HG02642 (cell line): ENCODE results near the gene GORASP2.

ENCODE experiments used
- ATAC-seq: cut with Tn5 transposase; IDR thresholded peaks from one replicate; pipeline ENCODE4 v1.9.1; 2021; ENCODE audit warnings: mild to moderate bottlenecking; ENCODE audit not compliant: unreplicated experiment, poor library complexity

Gene GORASP2

DNA sequence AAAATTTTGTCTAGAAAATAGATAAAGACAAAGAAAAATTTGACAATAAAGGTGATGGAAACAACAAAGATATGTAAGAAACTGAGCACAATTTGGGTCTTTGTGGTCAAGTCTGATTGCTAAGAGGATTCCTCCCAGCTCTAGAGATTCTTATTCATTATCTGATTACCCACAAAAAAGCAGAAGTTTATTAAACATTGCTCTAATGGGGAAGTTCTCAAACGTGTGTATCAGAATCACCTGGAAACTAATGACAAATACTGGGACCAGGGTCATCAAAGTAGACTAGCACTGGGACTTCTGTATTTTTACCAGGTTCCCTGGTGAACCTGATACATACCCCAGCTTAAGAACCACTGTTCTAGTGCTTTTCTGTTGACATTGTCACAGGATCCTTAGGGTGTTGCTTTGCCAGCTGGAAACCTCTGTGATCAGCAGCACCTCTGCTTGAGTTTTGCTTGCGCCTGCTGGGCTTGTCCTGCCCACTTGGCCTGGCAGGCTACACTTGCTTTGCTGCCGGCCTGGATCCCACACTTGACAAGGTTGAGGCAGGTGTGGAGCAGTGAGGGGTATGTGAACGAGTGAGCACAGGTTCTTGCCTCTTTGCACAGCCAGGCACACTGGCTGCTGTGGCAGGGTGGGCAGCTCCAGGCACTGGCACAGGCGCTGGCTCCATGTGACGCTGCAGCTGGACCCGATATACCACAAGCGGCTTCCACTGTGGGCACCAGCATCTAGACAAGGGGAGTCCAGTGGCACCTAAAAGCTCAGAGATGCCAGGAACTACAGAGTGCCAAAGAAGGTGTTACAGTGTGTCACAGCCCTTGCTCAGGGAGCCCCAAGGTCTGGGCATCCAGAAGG, 6.2 kb upstream of the GORASP2 start:
- ATAC-seq: no peak

DNA sequence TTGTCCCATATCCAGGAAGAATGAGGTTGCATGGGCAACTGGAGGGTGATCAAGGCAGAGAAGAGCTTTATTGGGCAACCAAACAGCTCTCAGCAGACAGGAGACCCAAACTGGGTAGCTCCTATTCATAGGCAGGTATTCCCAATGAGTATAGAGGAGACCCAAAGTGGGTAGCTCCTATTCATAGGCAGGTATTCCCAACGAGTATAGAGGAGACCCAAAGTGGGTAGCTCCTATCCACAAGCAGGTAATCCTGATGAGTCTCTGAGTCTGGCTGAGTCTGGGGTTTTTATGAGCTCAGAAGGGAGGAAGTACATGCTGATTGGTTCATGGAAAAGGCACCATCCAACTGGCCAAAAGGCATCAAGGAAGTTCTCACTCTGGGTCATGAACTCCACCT, 5.3 kb upstream of the GORASP2 start:
- no peak for ATAC-seq

DNA sequence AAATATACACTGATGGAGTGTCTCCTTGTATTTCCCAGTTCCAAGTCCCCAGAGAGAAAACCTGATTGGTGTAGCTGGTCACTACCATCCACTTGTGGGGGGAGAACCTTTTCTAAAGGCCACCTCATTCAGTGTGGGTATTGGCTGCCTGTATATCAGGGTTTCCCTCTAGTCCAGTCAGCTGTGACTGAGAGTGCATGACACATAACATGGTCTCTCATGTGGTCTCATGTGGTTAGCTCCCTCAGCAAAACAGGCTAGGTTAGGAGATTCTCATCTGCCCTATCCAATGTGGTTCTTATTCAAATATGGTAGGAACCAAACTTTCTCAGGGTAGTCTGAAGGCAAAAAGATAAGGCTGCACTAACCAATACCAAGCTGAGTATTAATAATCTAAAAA, 4.1 kb upstream of the GORASP2 start:
- no peak for ATAC-seq

DNA sequence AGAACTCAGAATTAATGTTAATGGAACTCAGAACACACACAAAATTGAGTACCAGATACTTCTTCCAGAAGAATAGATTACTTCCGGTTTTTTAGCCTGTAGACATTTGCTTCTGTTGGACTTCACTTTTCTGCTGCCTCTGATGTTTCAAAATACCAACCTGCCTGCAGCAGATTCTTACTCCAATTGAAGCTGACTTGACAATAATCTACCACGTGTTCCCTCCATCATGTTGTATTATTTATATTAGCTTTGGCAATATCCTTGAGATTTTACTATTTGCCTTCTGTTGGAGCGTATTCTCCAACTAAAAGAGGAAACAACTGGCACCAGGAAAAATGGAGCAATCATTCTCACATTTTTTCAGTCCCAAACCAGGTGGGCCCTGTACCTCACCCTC, 3.1 kb upstream of the GORASP2 start:
- no peak for ATAC-seq

DNA sequence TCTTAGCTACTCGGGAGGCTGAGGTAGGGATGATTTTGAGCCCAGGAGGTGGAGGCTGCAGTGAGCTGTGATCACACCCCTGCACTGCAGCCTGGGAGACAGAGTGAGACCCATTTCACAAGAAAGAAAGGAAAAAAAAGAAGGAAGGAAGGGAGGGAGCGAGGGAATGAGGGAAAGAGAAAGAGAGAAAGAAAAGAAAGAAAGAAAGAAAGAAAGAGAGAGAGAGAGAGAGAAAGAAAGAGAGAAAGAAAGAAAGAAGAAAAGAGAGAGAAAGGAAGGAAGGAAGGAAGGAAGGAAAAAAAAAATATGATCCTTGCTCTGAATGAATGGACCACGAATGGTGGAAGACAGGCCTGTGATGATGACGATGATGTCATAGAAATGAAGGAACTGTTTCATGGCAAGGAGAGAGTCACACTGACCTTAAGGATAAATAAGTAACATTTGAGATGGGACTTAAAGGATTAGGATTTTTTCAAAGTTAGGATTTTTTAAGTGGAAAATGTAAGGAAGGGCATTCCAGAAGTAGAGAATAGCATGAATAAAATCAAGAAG, 2.2 kb upstream of the GORASP2 start:
- ATAC-seq: no peak

DNA sequence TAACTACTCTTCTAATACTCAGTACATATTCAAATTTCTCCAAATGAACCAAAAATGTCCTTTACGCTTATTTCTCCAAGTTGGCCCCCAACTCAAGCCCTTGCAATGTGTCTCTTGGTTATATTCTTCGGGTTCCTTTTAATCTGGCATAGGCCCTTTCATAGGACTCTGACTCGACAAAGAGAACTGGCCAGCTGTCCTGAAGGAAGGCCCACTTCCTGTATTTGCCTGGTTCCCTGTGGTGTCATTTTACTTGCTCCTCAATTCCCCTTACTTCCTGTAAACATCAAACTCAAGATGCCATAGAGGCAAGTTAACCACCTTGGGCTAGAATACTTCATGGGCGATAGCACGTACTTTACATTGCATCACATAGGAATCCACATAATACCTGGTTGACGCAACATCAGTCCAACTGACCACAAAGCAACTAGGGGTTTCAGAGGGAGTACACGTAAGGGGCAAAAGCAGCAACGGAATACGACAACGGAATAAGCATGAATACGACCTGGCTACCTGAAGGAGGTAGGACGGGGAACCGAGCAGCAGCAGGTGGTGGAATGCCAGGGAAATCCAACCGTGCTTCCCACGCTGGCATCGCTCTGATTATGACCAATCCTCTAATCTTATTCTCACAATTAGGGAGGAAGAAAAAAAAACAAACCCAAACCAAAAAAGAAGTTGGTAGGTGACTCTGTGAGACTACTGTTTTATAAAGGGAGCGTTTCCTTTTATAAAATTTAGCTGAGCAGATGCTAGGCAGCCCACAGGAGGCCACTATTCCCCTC, 823 bp upstream of the GORASP2 start:
- no peak for ATAC-seq

DNA sequence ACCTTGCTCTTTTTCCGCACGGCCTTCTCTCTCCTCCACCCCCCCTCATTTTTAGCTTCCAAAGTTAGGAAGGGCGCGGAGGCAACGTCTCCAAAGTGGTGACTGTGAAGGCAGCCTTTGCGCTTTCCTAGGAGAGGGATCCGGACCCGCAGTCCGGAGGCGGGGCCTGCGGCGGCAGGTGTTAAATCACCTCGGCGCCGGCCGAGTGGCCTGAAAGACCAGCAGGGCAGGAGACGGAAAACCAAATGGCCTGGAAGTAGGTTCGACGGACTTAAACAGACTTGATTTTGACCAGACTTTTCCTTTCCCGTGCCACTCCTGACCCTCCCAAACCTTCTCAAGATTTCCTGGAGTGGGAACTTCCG, 615 bp downstream of the GORASP2 start:
- peak; percentile 15 for ATAC-seq

DNA sequence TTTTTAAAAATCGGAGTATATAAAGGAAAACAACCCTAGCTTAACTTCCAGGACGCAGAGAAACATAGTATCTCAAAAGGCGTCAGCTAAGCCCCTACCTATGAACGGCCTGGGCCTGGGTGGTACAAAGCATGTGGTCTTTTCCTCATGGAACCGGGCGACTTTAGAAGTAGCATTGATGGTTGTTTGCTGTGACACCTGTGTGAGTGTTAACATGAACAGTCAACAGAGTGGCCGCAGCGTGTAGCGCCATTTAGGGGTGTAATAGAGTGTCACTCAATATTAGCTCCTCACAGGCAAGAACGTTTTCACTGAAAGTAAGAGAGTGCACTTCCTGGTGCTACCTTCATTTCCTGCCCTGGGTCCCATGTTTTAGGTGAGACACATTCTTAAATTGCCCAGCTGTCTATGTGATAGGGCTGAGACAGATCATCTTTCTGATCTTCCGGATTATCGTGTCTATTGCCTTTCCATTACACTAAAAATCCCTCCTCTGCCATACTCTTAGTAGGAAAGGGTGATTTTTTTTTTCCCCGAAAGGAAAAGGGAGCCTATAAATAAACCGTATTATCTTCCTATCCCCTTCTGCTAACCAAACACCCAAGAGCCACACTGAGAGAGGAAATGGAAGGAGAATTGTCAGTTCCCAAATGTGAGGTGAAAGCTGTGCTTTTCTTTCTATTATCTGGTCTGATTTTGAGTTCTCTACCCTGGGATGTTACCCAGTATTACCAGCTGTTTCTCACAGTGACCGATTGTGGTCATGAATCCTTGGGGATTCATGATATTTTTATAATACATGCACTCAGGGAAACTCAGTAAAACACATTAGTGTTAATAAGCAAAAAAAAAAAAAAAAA, 1.3 kb downstream of the GORASP2 start:
- ATAC-seq: peak; percentile 23

DNA sequence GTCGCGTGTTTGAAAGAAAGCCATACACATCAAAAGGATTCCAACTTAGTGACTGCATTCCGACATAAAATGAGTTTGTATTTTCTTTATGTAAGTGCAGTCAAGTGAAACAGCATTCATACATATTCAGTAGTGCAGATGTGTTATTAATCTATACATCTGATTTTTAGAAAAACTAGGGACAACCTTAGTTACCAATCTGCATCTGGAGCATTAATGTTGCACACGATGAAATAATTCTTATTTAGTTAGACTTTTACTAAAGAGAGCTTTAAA, 1.9 kb downstream of the GORASP2 start:
- ATAC-seq: no peak

DNA sequence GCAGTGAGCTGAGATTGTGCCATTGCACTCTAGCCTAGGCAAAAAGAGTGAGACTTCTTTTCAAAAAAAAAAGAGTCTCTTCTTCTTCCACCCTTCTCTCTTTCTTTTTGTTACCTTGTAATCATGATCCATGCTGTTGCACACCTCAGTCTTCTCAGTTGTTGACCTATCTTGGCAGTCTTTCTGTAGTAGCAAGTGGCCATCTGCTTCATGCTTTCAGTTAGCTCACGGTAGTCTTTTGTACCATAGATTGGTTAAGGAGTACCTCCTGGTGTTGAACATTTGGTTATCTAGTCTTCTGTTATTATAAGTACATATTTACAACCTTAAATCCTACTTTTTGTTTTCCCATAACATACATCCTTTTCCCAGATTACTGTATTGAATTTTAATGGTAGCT, 3.1 kb downstream of the GORASP2 start:
- ATAC-seq: no peak

DNA sequence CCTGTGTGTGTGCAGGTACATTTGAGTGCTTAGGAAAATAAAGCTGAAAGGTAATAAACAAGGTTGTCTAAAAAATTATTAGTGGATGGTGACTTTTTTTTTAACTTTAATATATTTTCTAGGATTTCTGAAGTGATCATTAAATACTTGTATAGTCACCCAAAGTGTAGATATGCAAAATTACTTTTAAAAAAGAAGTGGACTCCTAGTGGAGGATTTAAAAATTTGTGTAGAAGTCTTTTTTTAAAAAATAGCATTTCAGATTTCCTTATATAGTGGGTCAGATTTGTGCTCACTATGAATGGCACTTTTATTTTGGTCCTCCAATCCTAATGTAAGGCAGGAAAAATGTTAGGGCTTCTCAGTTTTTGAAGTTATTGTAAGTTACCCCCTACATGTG, 3.9 kb downstream of the GORASP2 start:
- no peak for ATAC-seq

DNA sequence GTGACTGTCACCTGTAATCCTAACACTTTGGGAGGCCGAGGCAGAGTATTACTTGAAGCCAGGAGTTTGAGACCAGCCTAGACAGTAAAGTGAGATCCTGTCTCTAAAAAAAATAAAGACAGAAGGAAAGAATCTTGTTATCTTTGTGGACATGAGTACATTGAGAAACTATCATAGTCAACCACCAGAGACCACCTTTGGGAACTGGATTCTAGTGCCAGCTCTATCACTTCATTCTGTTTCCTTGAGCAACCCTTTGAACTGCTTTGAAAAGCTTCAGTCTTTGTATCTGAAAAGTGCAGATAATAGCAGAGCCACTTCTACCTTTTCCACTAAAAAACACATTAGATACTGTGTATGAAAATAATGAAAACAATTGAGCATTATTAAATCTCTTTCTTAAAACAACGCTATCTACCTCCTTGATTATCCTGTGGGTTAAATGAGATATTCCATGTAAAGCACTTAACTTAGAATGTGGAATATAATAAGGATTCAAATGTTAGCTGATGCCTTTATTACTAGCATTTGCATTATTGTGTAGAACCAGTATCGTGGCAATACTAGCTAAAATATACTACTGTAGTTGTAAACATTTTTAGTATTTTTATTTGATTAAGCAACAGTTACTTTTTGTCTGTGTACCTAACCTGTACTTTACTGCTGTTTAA, 8.8 kb downstream of the GORASP2 start:
- no peak for ATAC-seq

DNA sequence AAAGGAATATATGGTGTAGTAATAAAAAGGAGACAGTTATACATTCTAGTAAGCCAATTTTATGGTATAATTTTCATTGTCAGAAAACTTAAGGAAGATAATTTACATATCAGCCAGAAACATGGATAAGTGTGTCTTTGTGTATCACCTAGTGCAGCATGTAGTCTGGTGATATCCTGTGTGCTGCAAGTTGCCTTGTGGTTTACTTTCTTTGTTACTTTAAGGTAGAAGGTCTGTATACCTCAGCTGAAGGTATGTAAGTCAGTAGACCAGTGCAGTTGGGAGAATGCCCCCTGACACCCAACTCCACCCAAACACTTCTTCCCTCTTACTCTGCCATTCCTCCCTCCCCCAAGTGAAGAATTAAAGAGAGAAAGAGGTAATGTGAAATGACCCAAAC, 11.0 kb downstream of the GORASP2 start:
- no peak for ATAC-seq

DNA sequence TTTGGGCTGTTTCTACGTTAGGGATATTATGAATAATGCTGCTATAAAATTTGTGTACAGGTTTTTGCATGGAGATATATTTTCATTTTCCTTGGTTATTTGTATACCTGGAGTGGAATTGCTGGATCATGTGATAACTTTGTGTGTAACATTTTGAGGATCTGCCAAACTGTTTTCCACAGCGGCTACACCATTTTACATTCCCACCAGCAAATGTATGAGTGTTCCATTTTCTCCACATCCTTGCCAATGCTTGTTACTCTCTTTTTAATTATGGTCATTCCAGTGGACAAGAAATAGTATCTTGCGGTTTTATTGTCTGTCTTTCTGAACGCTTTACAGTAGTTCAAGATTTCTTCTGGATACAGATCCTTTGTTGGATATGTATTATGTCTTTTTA, 13.6 kb downstream of the GORASP2 start:
- ATAC-seq: no peak

DNA sequence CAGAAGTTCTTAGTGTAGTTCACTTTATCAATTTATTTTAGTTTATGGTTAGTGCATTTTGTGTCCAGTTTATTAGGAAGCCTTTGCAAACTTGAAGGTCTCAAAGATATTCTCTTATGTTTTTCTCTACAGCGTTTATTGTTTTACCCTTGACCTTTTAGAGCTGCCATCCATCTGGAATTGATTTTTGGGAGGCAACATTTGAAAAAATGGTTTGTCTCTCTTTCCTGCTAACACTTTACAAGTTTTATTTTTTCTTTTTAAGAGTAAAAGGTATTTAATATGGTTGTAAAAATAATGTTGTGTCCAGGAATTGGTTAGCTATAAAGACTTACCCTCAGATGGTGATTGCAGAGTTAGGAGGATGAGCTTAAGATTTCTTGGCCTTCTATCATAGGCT, 14.0 kb downstream of the GORASP2 start:
- ATAC-seq: no peak

DNA sequence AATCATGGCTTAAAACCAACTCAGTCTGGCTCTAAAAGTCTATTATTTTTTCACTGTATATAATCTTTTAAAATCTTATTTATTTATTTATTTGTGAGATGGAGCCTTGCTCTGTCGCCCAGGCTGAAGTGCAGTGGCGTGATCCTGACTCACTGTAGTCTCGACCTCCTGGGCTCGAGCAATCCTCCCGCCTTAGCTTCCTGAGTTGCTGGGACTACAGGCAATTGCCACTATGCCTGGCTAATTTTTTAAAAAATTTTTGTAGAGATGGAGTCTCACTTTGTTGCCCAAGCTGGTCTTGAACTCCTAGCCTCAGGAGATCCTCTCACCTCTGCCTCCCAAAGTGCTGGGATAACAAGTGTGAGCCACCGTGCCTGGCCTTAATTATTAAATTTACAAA, 14.5 kb downstream of the GORASP2 start:
- no peak for ATAC-seq

DNA sequence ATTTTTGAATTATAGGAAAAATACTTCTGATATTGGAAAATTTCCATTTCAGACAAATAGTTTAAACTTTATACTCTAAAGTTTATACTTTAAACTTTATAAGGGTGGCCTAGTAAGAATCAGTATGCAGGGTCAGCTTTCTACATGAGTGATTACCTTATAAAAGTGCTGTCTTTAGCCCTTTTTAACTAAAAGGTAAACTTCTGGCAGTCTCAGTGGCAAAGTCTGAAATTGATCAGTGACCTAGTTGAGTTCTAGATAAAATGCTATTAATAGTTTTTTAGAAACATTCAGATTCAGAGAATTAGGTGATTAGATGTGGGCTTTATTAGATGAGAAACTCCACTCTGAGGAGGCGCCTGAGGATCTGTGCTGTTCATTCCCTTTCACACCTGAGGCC, 15.5 kb downstream of the GORASP2 start:
- ATAC-seq: no peak

DNA sequence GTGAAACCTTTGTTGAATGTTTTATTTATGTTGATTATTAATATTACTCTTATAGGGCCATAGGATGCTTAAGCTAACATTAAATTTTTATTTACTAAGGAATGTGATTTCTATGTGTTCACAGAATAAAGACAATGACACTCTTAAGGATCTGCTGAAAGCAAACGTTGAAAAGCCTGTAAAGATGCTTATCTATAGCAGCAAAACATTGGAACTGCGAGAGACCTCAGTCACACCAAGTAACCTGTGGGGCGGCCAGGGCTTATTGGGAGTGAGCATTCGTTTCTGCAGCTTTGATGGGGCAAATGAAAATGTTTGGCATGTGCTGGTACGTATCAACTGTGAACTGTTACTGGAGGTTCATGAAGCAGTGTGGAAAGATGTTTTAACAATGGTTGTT, 20.4 kb downstream of the GORASP2 start:
- no peak for ATAC-seq

DNA sequence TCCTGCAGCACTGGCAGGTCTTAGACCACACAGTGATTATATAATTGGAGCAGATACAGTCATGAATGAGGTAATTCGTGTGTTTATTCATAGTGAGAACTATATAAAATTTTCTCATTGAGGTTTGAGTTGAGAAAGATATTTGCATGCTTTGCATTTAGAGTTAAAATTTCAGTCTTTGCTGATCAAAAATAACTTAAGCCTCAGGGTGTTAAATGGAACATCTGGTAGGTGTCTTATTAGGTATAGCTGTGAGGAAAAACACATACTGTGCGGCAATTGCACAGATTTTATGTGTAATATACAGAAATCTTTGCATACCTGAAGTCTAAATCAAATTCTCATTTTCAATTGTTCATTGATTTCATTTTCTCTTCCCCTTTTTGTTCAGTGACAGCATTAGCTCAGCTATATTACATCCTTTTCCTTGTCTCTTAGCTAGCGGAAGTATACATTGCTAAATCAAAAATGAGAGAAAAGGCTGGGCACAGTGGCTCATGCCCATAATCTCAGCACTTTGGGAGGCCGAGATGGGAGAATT, 21.2 kb downstream of the GORASP2 start:
- ATAC-seq: peak; percentile 84

DNA sequence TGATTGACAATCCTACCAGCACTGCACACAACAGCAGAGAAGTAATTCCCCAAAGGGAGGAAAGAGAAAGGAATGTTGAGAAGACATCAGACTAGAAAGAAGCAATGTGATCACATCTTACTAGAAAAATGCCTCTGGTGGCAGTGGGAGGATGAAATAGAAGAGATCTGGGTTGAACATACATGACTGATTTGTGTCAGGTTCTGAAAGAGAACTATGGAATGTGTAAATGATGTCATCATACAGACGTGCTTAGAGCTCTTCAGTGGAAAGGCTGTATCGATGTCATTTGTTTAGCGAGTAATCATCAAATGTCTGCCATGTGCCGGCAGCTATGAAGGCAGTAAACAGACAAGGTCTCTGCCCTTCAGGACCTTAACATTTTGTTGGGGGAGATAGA, 24.9 kb downstream of the GORASP2 start:
- ATAC-seq: no peak
